ENCODE data around the gene RTF1.
A peak's percentile ranks its signal among the peaks of the same experiment; 100 is the strongest.

Gene RTF1

DNA sequence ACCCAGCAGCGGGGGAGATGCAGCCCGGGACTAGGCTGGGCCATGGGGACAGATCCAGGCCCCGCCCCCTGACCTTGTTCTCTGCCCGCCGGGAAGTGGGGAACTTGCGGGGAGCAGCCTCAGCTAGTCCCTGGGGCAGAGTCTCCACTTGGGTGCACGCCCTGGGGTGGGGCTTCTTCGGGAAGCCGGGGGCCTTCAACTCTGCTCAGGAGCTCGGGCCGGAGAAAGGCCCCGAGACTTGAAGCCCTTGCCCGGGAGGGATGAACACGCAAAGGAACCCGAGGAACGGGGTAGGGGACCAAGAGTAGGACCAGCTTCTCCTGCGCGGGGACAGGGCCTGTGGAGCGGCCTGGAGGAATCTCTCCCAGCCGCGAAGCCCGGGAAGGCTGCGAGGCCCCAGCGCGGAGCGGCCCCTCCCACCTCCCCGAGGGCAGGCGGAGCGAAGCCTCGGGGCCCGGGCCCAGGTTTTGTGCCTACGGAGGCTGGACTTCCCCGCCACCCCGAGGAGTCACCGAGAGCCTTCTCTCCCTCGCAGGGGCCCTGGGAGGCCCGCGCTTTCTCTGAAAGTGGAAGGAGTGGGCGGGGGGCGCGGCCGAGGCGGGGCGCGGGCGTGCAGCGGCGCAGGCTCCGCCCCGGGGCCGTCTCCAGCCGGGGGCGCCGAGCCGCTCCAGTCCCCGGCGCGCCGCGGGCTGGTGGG lies 76.5 kb downstream of the RTF1 start, which contains the start of gene ITPKA (continued):
- TF ChIP-seq, protein P1, sequence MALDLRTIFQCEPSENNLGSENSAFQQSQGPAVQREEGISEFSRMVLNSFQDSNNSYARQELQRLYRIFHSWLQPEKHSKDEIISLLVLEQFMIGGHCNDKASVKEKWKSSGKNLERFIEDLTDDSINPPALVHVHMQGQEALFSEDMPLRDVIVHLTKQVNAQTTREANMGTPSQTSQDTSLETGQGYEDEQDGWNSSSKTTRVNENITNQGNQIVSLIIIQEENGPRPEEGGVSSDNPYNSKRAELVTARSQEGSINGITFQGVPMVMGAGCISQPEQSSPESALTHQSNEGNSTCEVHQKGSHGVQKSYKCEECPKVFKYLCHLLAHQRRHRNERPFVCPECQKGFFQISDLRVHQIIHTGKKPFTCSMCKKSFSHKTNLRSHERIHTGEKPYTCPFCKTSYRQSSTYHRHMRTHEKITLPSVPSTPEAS (tag by site-specific recombination; IDR thresholded peaks at IDR 0.05) = 0 out of 2 replicates have a peak, but pooled peaks have one; percentile 13
- TF ChIP-seq, protein P2, sequence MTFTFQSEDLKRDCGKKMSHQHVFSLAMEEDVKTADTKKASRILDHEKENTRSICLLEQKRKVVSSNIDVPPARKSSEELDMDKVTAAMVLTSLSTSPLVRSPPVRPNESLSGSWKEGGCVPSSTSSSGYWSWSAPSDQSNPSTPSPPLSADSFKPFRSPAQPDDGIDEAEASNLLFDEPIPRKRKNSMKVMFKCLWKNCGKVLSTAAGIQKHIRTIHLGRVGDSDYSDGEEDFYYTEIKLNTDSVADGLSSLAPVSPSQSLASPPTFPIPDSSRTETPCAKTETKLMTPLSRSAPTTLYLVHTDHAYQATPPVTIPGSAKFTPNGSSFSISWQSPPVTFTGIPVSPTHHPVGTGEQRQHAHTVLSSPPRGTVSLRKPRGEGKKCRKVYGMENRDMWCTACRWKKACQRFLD (tag by site-specific recombination; IDR thresholded peaks at IDR 0.05) = no peak
- TF ChIP-seq PRDM6 (tag by site-specific recombination; IDR thresholded peaks at IDR 0.05) (no peak), TSHZ1 (tag by site-specific recombination; IDR thresholded peaks at IDR 0.05; ENCODE audit: borderline replicate concordance) (no peak), MZF1 (tag by site-specific recombination; IDR thresholded peaks at IDR 0.05; ENCODE audit: borderline replicate concordance) (no peak), PRDM10 (tag by site-specific recombination; IDR thresholded peaks at IDR 0.05) (peak; percentile 60), SCRT1 (tag by site-specific recombination; IDR thresholded peaks at IDR 0.05; ENCODE audit: borderline replicate concordance) (no peak), ZSCAN23 (tag by site-specific recombination; IDR thresholded peaks at IDR 0.05) (0 out of 2 replicates have a peak, but pooled peaks have one; percentile 29), ZNF248 (tag by site-specific recombination; IDR thresholded peaks at IDR 0.05) (no peak), ZNF561 (tag by site-specific recombination; IDR thresholded peaks at IDR 0.05; ENCODE audit: borderline replicate concordance) (no peak), ZNF571 (tag by site-specific recombination; IDR thresholded peaks at IDR 0.05) (no peak), GLIS1 (tag by site-specific recombination; IDR thresholded peaks at IDR 0.05) (peak; percentile 70), PRDM1 (tag by site-specific recombination; IDR thresholded peaks at IDR 0.05) (peak; percentile 49; the same call in 1 of the 2 replicates), ZNF785 (tag by site-specific recombination; IDR thresholded peaks at IDR 0.05) (no peak), ZBTB7A (tag by site-specific recombination; IDR thresholded peaks at IDR 0.05; ENCODE audit: low read depth) (no peak), ZNF768 (tag by site-specific recombination; IDR thresholded peaks at IDR 0.05) (no peak), ZFP3 (tag by site-specific recombination; IDR thresholded peaks at IDR 0.05; ENCODE audit: low read depth) (no peak), SALL2 (tag by site-specific recombination; IDR thresholded peaks at IDR 0.05; ENCODE audit: borderline replicate concordance) (no peak)
- TF ChIP-seq, protein P3, sequence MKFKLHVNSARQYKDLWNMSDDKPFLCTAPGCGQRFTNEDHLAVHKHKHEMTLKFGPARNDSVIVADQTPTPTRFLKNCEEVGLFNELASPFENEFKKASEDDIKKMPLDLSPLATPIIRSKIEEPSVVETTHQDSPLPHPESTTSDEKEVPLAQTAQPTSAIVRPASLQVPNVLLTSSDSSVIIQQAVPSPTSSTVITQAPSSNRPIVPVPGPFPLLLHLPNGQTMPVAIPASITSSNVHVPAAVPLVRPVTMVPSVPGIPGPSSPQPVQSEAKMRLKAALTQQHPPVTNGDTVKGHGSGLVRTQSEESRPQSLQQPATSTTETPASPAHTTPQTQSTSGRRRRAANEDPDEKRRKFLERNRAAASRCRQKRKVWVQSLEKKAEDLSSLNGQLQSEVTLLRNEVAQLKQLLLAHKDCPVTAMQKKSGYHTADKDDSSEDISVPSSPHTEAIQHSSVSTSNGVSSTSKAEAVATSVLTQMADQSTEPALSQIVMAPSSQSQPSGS (tag by site-specific recombination; IDR thresholded peaks at IDR 0.05; ENCODE audit: low read depth) = no peak
- TF ChIP-seq, protein P4, sequence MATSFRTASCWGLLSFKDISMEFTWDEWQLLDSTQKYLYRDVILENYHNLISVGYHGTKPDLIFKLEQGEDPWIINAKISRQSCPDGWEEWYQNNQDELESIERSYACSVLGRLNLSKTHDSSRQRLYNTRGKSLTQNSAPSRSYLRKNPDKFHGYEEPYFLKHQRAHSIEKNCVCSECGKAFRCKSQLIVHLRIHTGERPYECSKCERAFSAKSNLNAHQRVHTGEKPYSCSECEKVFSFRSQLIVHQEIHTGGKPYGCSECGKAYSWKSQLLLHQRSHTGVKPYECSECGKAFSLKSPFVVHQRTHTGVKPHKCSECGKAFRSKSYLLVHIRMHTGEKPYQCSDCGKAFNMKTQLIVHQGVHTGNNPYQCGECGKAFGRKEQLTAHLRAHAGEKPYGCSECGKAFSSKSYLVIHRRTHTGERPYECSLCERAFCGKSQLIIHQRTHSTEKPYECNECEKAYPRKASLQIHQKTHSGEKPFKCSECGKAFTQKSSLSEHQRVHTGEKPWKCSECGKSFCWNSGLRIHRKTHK (tag by site-specific recombination; IDR thresholded peaks at IDR 0.05) = no peak
- TF ChIP-seq, protein P5, sequence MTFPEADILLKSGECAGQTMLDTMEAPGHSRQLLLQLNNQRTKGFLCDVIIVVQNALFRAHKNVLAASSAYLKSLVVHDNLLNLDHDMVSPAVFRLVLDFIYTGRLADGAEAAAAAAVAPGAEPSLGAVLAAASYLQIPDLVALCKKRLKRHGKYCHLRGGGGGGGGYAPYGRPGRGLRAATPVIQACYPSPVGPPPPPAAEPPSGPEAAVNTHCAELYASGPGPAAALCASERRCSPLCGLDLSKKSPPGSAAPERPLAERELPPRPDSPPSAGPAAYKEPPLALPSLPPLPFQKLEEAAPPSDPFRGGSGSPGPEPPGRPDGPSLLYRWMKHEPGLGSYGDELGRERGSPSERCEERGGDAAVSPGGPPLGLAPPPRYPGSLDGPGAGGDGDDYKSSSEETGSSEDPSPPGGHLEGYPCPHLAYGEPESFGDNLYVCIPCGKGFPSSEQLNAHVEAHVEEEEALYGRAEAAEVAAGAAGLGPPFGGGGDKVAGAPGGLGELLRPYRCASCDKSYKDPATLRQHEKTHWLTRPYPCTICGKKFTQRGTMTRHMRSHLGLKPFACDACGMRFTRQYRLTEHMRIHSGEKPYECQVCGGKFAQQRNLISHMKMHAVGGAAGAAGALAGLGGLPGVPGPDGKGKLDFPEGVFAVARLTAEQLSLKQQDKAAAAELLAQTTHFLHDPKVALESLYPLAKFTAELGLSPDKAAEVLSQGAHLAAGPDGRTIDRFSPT (tag by site-specific recombination; IDR thresholded peaks at IDR 0.05) = no peak

Measured in HEK293 (cell line).